K562 (cell line): ENCODE data around the gene NEXN. TPM values are rescaled to one million over a fixed set of nuclear protein-coding genes. Genes with fewer than 3 reads are reported as not detected.

Experiments used
- ARNT ChIP-seq, 2 experiments: fragments of 450-650 bp; IDR thresholded peaks; 2 replicates each; pipeline ENCODE4 v1.6.1; 2016; ENCODE audit warnings: mild to moderate bottlenecking in 1 of 2
- CCNT2 ChIP-seq: IDR thresholded peaks from 2 replicates; pipeline ENCODE4 v1.6.1; 2011; ENCODE audit warnings: borderline replicate concordance, low read depth, mild to moderate bottlenecking, moderate library complexity, mixed read lengths, low read length; ENCODE audit not compliant: insufficient read length; ENCODE audit errors: extremely low read depth
- E4F1 ChIP-seq: fragments of 250-450 bp; sonication (Bioruptor Pico); IDR thresholded peaks from 2 replicates; pipeline ENCODE4 v1.5.0; 2021; ENCODE audit warnings: mild to moderate bottlenecking, borderline replicate concordance
- ELF2 ChIP-seq: fragments of 250-450 bp; sonication (Bioruptor Pico); IDR thresholded peaks from 2 replicates; pipeline ENCODE4 v1.5.0; 2021; ENCODE audit warnings: mild to moderate bottlenecking
- GATA2 ChIP-seq: sonication (generic); formaldehyde crosslinking; IDR thresholded peaks from 2 replicates; pipeline ENCODE4 v1.4.0; 2020; ENCODE audit warnings: mild to moderate bottlenecking, missing genetic modification reagents
- HLTF ChIP-seq: fragments of 450-650 bp; IDR thresholded peaks from 2 replicates; pipeline ENCODE4 v1.6.1; 2016
- HMGN3 ChIP-seq: IDR thresholded peaks from 2 replicates; pipeline ENCODE4 v1.6.1; 2011; ENCODE audit warnings: borderline replicate concordance, low read depth, mild to moderate bottlenecking, mixed read lengths, low read length; ENCODE audit not compliant: insufficient read length; ENCODE audit errors: extremely low read depth
- HMGXB4 ChIP-seq: sonication (generic); formaldehyde crosslinking; IDR thresholded peaks from 2 replicates; pipeline ENCODE4 v1.8.1; 2023; ENCODE audit warnings: mild to moderate bottlenecking, missing genetic modification reagents
- MLX ChIP-seq, 2 experiments: fragments of 450-650 bp in 1 of 2; sonication (generic) in 1 of 2; formaldehyde crosslinking; conservative IDR thresholded peaks; 2 replicates each; pipeline versions ENCODE4 v1.4.0 to v1.8.1; 2020 to 2022; ENCODE audit warnings: mild to moderate bottlenecking in 1 of 2, missing genetic modification reagents in 1 of 2
- NR2C2 ChIP-seq, 2 experiments: fragments of 200-800 bp in 1 of 2; sonication (Bioruptor generic) in 1 of 2; sonication (generic) in 1 of 2; formaldehyde crosslinking in 1 of 2; IDR thresholded peaks; 2 replicates each; pipeline versions ENCODE4 v1.6.1 to v1.8.0; 2016 to 2022; ENCODE audit warnings: mild to moderate bottlenecking in 1 of 2, missing compliant biosample characterization in 1 of 2, missing genetic modification characterization in 1 of 2, missing genetic modification reagents in 1 of 2
- RFX1 ChIP-seq: fragments of 450-650 bp; IDR thresholded peaks from 2 replicates; pipeline ENCODE4 v1.6.1; 2016; ENCODE audit warnings: mild to moderate bottlenecking, moderate library complexity
- STAT6 ChIP-seq: sonication (generic); formaldehyde crosslinking; IDR thresholded peaks from 2 replicates; pipeline ENCODE4 v1.8.1; 2023; ENCODE audit warnings: mild to moderate bottlenecking, missing genetic modification reagents
- ZEB2 ChIP-seq: fragments of 450-650 bp; IDR thresholded peaks from 2 replicates; pipeline ENCODE4 v1.6.1; 2016
- ZFX ChIP-seq: sonication (generic); formaldehyde crosslinking; IDR thresholded peaks from 2 replicates; pipeline ENCODE4 v1.8.0; 2022; ENCODE audit warnings: mild to moderate bottlenecking, missing genetic modification reagents, moderate library complexity
- ZNF174 ChIP-seq: fragments of 250-450 bp; sonication (Bioruptor Pico); IDR thresholded peaks from 2 replicates; pipeline ENCODE4 v1.4.0; 2020; ENCODE audit warnings: mild to moderate bottlenecking
- ZNF316 ChIP-seq: fragments of 450-650 bp; IDR thresholded peaks from 2 replicates; pipeline ENCODE4 v1.6.1; 2016
- polyA plus RNA-seq, 8 experiments: library from polyadenylated mRNA; depleted of rRNA in 4 of 8; stranded (reverse) in 5 of 8; unstranded in 3 of 8; fragments of >200 nt; fragmentation: Nextera tagmentation in 2 of 8; fragmentation: Illumina TruSeq in 1 of 8; extraction: Ambion mirVana in 2 of 8; extraction: Trizol in 1 of 8; gene quantifications; 2 replicates each; pipeline versions ENCODE4 v1.2.1 to v1.2.3, GENCODE V29; 2011 to 2014; ENCODE audit warnings: inconsistent platforms in 1 of 8, missing spikeins in 1 of 8
- total RNA-seq, 7 experiments: library from RNA; depleted of rRNA in 6 of 7; stranded (reverse); fragments of >200 nt in 6 of 7; fragmentation: Illumina TruSeq in 2 of 7; extraction: Trizol in 2 of 7; gene quantifications; 2 replicates each; pipeline versions ENCODE4 v1.2.1 to v1.2.3, GENCODE V29; 2011 to 2021; ENCODE audit warnings: low replicate concordance in 1 of 7

NEXN gene
- total and polyA plus RNA-seq, 9 of the 15 experiments (the other 6 are each of a cell fraction or from before 2014, with no cell fraction given) = 0.18 to 1.8 (median 0.76) TPM

GRCh38 chr1:77978969-77979876 is 90.8 kb downstream of the NEXN start, which contains the start of gene FUBP1 (continued):
- TF ChIP-seq CCNT2 (peak; percentile 53), ELF2 (no peak), ARNT (IDR thresholded peaks at IDR 0.05) (0 out of 4 replicates have a peak, but pooled peaks of 1 of the 2 experiments have one; percentile 9), HMGN3 (peak; percentile 72), HMGXB4 (no peak), GATA2 (no peak), MLX (CRISPR knock-in tag; conservative IDR thresholded peaks at IDR 0.05) (no peak), E4F1 (no peak), RFX1 (peak; percentile 78), HLTF (peak; percentile 70; the same call in 1 of the 2 replicates), NR2C2 (CRISPR knock-in tag; IDR thresholded peaks at IDR 0.05) (no peak), NR2C2 (tag; IDR thresholded peaks at IDR 0.05) (no peak; the same call in 1 of the 2 replicates), ZNF316 (peak; percentile 10; the same call in 1 of the 2 replicates), STAT6 (CRISPR knock-in tag) (no peak), ZFX (CRISPR knock-in tag) (peak; percentile 80), ZEB2 (peak; percentile 37; the same call in 1 of the 2 replicates), ZNF174 (CRISPR knock-in tag) (no peak)
